Measurements from ENCODE around the gene SCAF1.

DNA sequence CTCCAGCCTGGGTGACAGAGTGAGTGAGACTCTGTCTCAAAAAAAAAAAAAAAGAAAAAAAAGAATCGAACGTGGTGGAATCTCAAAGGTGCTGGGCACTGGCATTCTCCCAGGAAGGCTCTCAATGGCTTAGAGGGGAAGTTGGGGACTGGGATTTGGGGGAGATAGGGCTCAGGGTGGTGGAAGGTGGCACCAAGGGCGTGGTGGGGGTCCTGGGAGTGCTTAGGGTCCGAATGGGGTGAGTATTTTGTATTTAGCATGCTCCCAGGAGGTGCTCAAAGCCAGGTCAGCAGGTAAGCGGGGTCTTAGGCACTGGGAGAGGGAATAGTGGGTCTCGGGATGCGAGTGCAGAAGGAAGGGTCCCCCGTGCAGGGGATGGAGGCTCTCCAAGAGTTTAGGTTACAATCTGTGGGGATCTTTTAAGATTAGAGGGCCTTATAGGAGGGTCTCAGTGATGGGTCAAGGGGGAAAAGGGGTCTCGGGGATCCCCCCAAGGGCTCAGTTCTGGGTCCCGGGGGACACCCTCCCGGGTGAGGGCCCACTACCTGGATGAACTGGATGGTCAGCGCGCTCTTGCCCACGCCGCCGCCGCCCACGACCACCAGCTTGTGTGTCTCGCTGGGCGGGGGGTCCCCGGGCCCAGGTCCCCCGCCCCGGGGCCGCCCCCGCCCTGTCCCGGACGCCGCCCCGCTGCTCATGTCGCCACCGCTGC lies 2.5 kb upstream of the SCAF1 start:
- TF ChIP-seq IKZF2 (IDR thresholded peaks at IDR 0.05) (no peak), SKIL (IDR thresholded peaks at IDR 0.05; ENCODE audit: low read depth, poor library complexity, severe bottlenecking) (no peak), REST (IDR thresholded peaks at IDR 0.05; ENCODE audit: low read depth, low read length) (no peak), MAX (IDR thresholded peaks at IDR 0.05; ENCODE audit: low read depth, low read length) (no peak), RCOR1 (conservative IDR thresholded peaks at IDR 0.05; ENCODE audit: low read depth, low read length) (no peak), SRF (IDR thresholded peaks at IDR 0.05; ENCODE audit: low read depth in 2 of 2, low read length in 2 of 2) (no peak), NR2C2 (IDR thresholded peaks at IDR 0.05; ENCODE audit: borderline replicate concordance, control insufficient read depth, insufficient read length, low read depth) (no peak), KDM1A (IDR thresholded peaks at IDR 0.05; ENCODE audit: borderline replicate concordance) (no peak), HDAC2 (IDR thresholded peaks at IDR 0.05) (no peak), TAF1 (IDR thresholded peaks at IDR 0.05; ENCODE audit: borderline replicate concordance, low read depth, low read length) (no peak)
- TF ChIP-seq, protein P1, sequence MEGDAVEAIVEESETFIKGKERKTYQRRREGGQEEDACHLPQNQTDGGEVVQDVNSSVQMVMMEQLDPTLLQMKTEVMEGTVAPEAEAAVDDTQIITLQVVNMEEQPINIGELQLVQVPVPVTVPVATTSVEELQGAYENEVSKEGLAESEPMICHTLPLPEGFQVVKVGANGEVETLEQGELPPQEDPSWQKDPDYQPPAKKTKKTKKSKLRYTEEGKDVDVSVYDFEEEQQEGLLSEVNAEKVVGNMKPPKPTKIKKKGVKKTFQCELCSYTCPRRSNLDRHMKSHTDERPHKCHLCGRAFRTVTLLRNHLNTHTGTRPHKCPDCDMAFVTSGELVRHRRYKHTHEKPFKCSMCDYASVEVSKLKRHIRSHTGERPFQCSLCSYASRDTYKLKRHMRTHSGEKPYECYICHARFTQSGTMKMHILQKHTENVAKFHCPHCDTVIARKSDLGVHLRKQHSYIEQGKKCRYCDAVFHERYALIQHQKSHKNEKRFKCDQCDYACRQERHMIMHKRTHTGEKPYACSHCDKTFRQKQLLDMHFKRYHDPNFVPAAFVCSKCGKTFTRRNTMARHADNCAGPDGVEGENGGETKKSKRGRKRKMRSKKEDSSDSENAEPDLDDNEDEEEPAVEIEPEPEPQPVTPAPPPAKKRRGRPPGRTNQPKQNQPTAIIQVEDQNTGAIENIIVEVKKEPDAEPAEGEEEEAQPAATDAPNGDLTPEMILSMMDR (IDR thresholded peaks at IDR 0.05 in 2 of 3, conservative IDR thresholded peaks at IDR 0.05 in 1 of 3; ENCODE audit: control insufficient read depth in 2 of 3, extremely low read depth in 1 of 3, insufficient read depth in 1 of 3, low read depth in 3 of 3, low read length in 3 of 3), result no peak
